Activated CD4-positive, alpha-beta T cell treated with anti-CD3 and anti-CD28 coated beads for 36 hours (primary cell): ENCODE results near the gene AOC3. TPM values are rescaled to one million over a fixed set of nuclear protein-coding genes. Genes with fewer than 3 reads are reported as not detected.
"Not testable (repeated sequence)": the region's sequence is repeated elsewhere in the genome, so short reads cannot be mapped to it uniquely, and the experiment has no call there.

Experiments
- ATAC-seq: fragments of 200-7000 bp; cut with Tn5 transposase; one replicate; pipeline ENCODE4 v1.10.0; 2021; ENCODE audit warnings: mild to moderate bottlenecking, moderate library complexity
- CTCF ChIA-PET: fragments of 350-600 bp; sonication (Branson Sonifier 250); formaldehyde crosslinking; loops from one replicate; lab custom pipeline; 2021; ENCODE audit warnings: antibody characterized with exemption; lab: Charles Lee
- POLR2A ChIA-PET: fragments of 350-600 bp; sonication (Branson Sonifier 250); formaldehyde crosslinking; loops from one replicate; lab custom pipeline; 2021; ENCODE audit warnings: antibody characterized with exemption, inconsistent platforms; lab: Charles Lee
- DNase-seq: peaks from one replicate; pipeline ENCODE4 v3.0.0-alpha.2; 2020
- H3K27ac Mint-ChIP-seq: one replicate; pipeline ENCODE4 v1.8.0; 2021; ENCODE audit warnings: mixed read lengths
- H3K27me3 Mint-ChIP-seq: one replicate; pipeline ENCODE4 v1.8.0; 2021; ENCODE audit warnings: mixed read lengths
- H3K36me3 Mint-ChIP-seq: one replicate; pipeline ENCODE4 v1.8.0; 2021; ENCODE audit warnings: low read depth, mixed read lengths
- H3K4me1 Mint-ChIP-seq: one replicate; pipeline ENCODE4 v1.8.0; 2021; ENCODE audit warnings: mixed read lengths
- H3K4me3 Mint-ChIP-seq: one replicate; pipeline ENCODE4 v1.8.0; 2021; ENCODE audit warnings: mild to moderate bottlenecking, moderate library complexity, mixed read lengths
- H3K9me3 Mint-ChIP-seq: one replicate; pipeline ENCODE4 v1.8.0; 2021; ENCODE audit warnings: low read depth, mixed read lengths
- intact Hi-C, 2 experiments: fragments of 100-400 bp; cut with DNase I in 1 of 2; cut with micrococcal nuclease in 1 of 2; formaldehyde crosslinking; loops; one replicate each; pipeline versions ENCODE4 v1.14.2 to v1.15.1; 2022 to 2024; cut with DNase I, micrococcal nuclease
- microRNA-seq: library from miRNA; unstranded; fragments of <30 nt; microRNA quantifications from one replicate; pipeline ENCODE4 v1.2.0, GENCODE V29; 2021; ENCODE audit warnings: borderline replicate concordance
- total RNA-seq, 2 experiments: library from RNA; stranded (reverse); gene quantifications; one replicate each; pipeline ENCODE4 v1.2.3, GENCODE V29; 2021

AOC3 gene
- total RNA-seq, 2 experiments from 2014 or later, result 1.2 to 2.0 TPM

GRCh38 chr17:42895185-42895555 lies 44.2 kb downstream of the AOC3 start:
- intact Hi-C loops, result no loop called here
- no peaks in the 10 kb centered on the region for H3K9me3 Mint-ChIP-seq
- H3K4me1 Mint-ChIP-seq, result no peaks in the 10 kb centered on the region
- H3K27ac Mint-ChIP-seq, result no peak overlapping the region
- no peaks in the 10 kb centered on the region for H3K36me3 Mint-ChIP-seq
- ChIA-PET CTCF (interaction anchor here (0.7 kb wide), 1 partner anchor 9 kb away, joined by 3 read pairs; no protein-coding TSS in a partner anchor), POLR2A (no interaction called here)
- DNase-seq, result no peak
- H3K4me3 Mint-ChIP-seq, result no peak overlapping the region
- peaks cover 8% of the 10 kb centered on the region for H3K27me3 Mint-ChIP-seq
- ATAC-seq, result no peak

- no peak for DNase-seq
- CTCF ChIA-PET, result interaction anchor here (0.7 kb wide), 1 partner anchor 147 kb away, joined by 3 read pairs; no protein-coding TSS in a partner anchor
- intact Hi-C loops, result no loop called here
Measured at GRCh38 chr17:42898147-42898811, 47.3 kb downstream of the AOC3 start.

DNA sequence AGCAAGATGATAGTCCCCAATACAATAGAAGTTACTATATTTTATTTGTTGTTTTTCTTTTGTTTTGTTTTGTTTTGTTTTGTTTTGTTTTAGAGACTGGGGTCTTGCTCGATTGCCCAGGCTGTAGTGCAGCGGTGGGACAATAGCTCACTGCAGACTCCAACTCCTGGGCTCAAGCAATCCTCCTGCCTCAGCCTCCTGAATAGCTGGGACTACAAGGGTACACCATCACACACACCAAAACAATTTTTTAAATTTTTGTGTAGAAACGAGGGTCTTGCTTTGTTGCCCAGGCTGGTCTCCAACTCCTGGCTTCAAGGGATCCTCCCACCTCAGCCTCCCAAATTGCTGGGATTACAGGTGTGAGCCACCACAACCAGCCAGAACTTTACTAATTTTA lies 49.0 kb downstream of the AOC3 start:
- DNase-seq, H3K27me3 Mint-ChIP-seq, H3K4me3 Mint-ChIP-seq, POLR2A ChIA-PET, intact Hi-C loops, H3K27ac Mint-ChIP-seq, H3K4me1 Mint-ChIP-seq, CTCF ChIA-PET, ATAC-seq, H3K36me3 Mint-ChIP-seq, H3K9me3 Mint-ChIP-seq: not testable (repeated sequence)

More at GRCh38 chr17:42898147-42898811, 47.3 kb downstream of the AOC3 start:
- H3K9me3 Mint-ChIP-seq, result no peaks in the 10 kb centered on the region
- H3K27me3 Mint-ChIP-seq, result peaks cover 10% of the 10 kb centered on the region
- POLR2A ChIA-PET, result no interaction called here
- no peaks in the 10 kb centered on the region for H3K4me1 Mint-ChIP-seq
- no peak for ATAC-seq
- no peak overlapping the region for H3K4me3 Mint-ChIP-seq
- H3K36me3 Mint-ChIP-seq, result no peaks in the 10 kb centered on the region
- no peak overlapping the region for H3K27ac Mint-ChIP-seq

DNA sequence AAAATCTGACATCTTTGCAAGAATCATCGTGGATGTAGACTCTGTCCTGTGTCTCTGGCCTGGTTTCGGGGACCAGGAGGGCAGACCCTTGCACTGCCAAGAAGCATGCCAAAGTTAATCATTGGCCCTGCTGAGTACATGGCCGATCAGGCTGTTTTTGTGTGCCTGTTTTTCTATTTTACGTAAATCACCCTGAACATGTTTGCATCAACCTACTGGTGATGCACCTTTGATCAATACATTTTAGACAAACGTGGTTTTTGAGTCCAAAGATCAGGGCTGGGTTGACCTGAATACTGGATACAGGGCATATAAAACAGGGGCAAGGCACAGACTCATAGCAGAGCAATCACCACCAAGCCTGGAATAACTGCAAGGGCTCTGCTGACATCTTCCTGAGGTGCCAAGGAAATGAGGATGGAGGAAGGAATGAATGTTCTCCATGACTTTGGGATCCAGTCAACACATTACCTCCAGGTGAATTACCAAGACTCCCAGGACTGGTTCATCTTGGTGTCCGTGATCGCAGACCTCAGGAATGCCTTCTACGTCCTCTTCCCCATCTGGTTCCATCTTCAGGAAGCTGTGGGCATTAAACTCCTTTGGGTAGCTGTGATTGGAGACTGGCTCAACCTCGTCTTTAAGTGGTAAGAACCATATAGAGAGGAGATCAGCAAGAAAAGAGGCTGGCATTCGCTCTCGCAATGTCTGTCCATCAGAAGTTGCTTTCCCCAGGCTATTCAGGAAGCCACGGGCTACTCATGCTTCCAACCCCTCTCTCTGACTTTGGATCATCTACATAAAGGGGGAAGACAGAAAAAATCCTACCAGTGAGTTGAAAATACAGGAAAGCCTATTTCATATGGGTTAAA lies 49.7 kb downstream of the AOC3 start, which contains the start of gene G6PC1:
G6PC1 (plus strand) TSS at position 340 of the 872 bp plus-strand sequence; CDS start at position 418, 78 bp downstream.
- no peak for DNase-seq
- ChIA-PET CTCF (no interaction called here), POLR2A (no interaction called here)
- intact Hi-C loops, result no loop called here
- Mint-ChIP-seq H3K36me3 (no peaks in the 10 kb centered on the region), H3K27me3 (peaks cover 4% of the 10 kb centered on the region), H3K9me3 (no peaks in the 10 kb centered on the region), H3K27ac (no peak within 1 kb of the TSS), H3K4me1 (no peaks in the 10 kb centered on the region), H3K4me3 (no peak within 1 kb of the TSS)
- no peak for ATAC-seq

GRCh38 chr17:42901535-42902229 lies 50.7 kb downstream of the AOC3 start:
- H3K27ac Mint-ChIP-seq, result no peak overlapping the region
- CTCF ChIA-PET, result no interaction called here
- intact Hi-C loops, result loop anchor here in 1 of 2 experiments (2.0 kb wide), 1 partner anchor 17 kb away; no protein-coding TSS in a partner anchor
- H3K27me3 Mint-ChIP-seq, result peaks cover 4% of the 10 kb centered on the region
- H3K9me3 Mint-ChIP-seq, result no peaks in the 10 kb centered on the region
- no peak for ATAC-seq
- H3K4me3 Mint-ChIP-seq, result no peak overlapping the region
- no peaks in the 10 kb centered on the region for H3K4me1 Mint-ChIP-seq
- H3K36me3 Mint-ChIP-seq, result no peaks in the 10 kb centered on the region
- POLR2A ChIA-PET, result no interaction called here
- DNase-seq, result no peak

DNA sequence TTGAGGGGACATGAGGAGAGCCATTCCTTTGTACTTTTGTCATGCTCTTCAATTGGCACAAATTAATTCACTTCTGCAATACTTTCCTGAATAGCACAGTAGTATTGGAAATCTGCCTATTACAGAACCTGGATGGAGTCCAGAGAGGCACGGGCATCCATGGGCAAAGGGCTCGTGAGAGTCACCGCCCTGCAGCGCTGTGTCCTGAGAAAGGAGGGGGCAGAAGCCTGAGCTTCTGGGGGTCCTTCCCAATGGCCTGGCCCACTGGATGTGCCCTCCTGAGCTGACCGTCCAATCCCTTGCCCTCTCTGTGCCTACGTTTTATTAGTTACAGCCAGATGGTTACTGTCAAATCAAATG lies 53.1 kb downstream of the AOC3 start:
- ATAC-seq, result no peak
- POLR2A ChIA-PET, result no interaction called here

DNA sequence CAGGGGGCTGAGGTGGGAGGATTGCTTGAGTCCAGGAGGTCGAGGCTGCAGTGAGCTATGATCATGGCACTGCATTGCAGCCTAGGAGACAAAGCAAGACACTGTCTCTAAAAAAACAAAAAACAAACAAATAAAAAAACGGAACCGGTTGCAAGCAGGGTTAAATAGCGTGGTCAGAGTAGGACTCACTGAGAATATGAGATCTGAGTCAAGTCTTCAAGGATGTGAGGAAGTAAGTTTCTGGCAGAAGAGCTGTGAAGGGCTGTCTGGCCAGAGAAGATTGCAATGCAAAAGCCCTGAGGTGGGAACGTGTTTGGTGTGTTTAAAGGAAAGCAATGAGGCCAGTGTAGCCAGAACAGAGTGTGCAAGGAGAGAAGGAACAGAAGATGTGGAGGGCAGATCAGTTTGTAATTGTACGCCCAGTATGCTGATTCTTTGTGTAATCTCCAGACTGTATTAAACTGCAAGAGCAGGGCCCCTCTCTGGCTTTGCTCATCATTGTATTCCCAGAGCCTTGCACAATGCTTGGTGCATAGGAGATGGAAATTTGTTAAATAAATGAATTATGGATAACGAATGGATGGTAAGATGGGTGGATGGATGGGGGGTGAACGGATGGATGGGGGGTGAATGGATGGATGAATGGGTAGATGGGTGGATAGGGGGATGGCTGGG lies 55.9 kb downstream of the AOC3 start:
- Mint-ChIP-seq H3K27ac (no peak overlapping the region), H3K27me3 (peaks cover 10% of the 10 kb centered on the region), H3K4me1 (no peaks in the 10 kb centered on the region), H3K4me3 (no peak overlapping the region), H3K9me3 (no peaks in the 10 kb centered on the region), H3K36me3 (no peaks in the 10 kb centered on the region)
- DNase-seq, result no peak
- no peak for ATAC-seq
- intact Hi-C loops, result no loop called here
- CTCF ChIA-PET, result no interaction called here
- POLR2A ChIA-PET, result no interaction called here

More for the DNA sequence above, 53.1 kb downstream of the AOC3 start:
- Mint-ChIP-seq H3K27me3 (peaks cover 6% of the 10 kb centered on the region), H3K27ac (no peak overlapping the region), H3K4me3 (no peak overlapping the region), H3K4me1 (no peaks in the 10 kb centered on the region), H3K9me3 (no peaks in the 10 kb centered on the region), H3K36me3 (no peaks in the 10 kb centered on the region)
- intact Hi-C loops, result no loop called here
- DNase-seq, result no peak
- CTCF ChIA-PET, result interaction anchor here (0.9 kb wide), 1 partner anchor 16 kb away, joined by 3 read pairs; no protein-coding TSS in a partner anchor

Small RNAs within 50 kb of the gene (microRNA-seq; reads per million reads assigned to microRNA genes)
- gene MIR6781, result not detected

Other genes with a start within 250 kb of the AOC3 start
- 10 to 100 TPM; 28.3 to 30.9 TPM for gene RETREG3, start 241.8 kb upstream of the AOC3 start, total RNA-seq
- 100 to 1,000 TPM in 1 of 2 experiments, 10 to 100 TPM in 1; 76.1 to 102 TPM for gene TUBG1, start 241.5 kb upstream of the AOC3 start, total RNA-seq
- gene TUBG2, start 191.9 kb upstream of the AOC3 start, total RNA-seq, result 1 to 10 TPM; 9.0 to 9.2 TPM
- gene PLEKHH3, start 174.2 kb upstream of the AOC3 start, total RNA-seq, result under 1 TPM; 0.73 to 0.97 TPM
- under 1 TPM; 0.18 to 0.37 TPM for gene CCR10, start 169.4 kb upstream of the AOC3 start, total RNA-seq
- 1 to 10 TPM; 1.2 to 1.4 TPM for gene CNTNAP1, start 168.7 kb upstream of the AOC3 start, total RNA-seq
- 10 to 100 TPM; 28.6 to 29.5 TPM for gene EZH1, start 106.2 kb upstream of the AOC3 start, total RNA-seq
- gene RAMP2, start 90.0 kb upstream of the AOC3 start, total RNA-seq, result not detected
- gene VPS25, start 77.8 kb upstream of the AOC3 start, total RNA-seq, result 10 to 100 TPM; 62.5 to 64.0 TPM
- under 1 TPM; 0.42 to 0.64 TPM for gene WNK4, start 70.6 kb upstream of the AOC3 start, total RNA-seq
- 10 to 100 TPM; 30.1 to 31.4 TPM for gene COA3, start 52.5 kb upstream of the AOC3 start, total RNA-seq
- not detected for gene CNTD1, start 52.3 kb upstream of the AOC3 start, total RNA-seq
- gene BECN1, start 26.9 kb upstream of the AOC3 start, total RNA-seq, result 100 to 1,000 TPM in 1 of 2 experiments, 10 to 100 TPM in 1; 69.1 to 101 TPM
- 100 to 1,000 TPM; 116 to 118 TPM for gene PSME3, start 17.8 kb upstream of the AOC3 start, total RNA-seq
- 1 to 10 TPM; 1.7 to 1.9 TPM for gene AOC2, start 6.6 kb upstream of the AOC3 start, total RNA-seq
- not detected for gene G6PC1, start 49.6 kb downstream of the AOC3 start, total RNA-seq
- 10 to 100 TPM; 40.8 to 58.6 TPM for gene AARSD1, start 113.3 kb downstream of the AOC3 start, total RNA-seq
- under 1 TPM; 0.21 to 0.90 TPM for gene PTGES3L, start 128.9 kb downstream of the AOC3 start, total RNA-seq
- gene RUNDC1, start 129.4 kb downstream of the AOC3 start, total RNA-seq, result 10 to 100 TPM; 12.3 to 12.5 TPM
- 1,000 to 10,000 TPM; 1,703 to 2,161 TPM for gene RPL27, start 147.2 kb downstream of the AOC3 start, total RNA-seq
- 10 to 100 TPM; 65.3 to 68.1 TPM for gene IFI35, start 155.6 kb downstream of the AOC3 start, total RNA-seq
- gene VAT1, start 171.2 kb downstream of the AOC3 start, total RNA-seq, result 10 to 100 TPM; 26.1 to 35.0 TPM
- under 1 TPM; 0.05 to 0.16 TPM for gene RND2, start 174.0 kb downstream of the AOC3 start, total RNA-seq